Ishikawa (cell line): Measurements from ENCODE around the gene SLAMF1.

ENCODE experiments used
- CEBPB ChIP-seq: IDR thresholded peaks from 2 replicates; pipeline ENCODE4 v1.6.1; 2012
- CREB1 ChIP-seq: IDR thresholded peaks from 2 replicates; pipeline ENCODE4 v1.6.1; 2012; ENCODE audit warnings: low read depth
- EGR1 ChIP-seq: IDR thresholded peaks from 2 replicates; pipeline ENCODE4 v1.6.1; 2012
- EP300 ChIP-seq: IDR thresholded peaks from 2 replicates; pipeline ENCODE4 v1.6.1; 2012; ENCODE audit warnings: borderline replicate concordance
- FOXM1 ChIP-seq: IDR thresholded peaks from 2 replicates; pipeline ENCODE4 v1.6.1; 2012; ENCODE audit warnings: low read depth, borderline replicate concordance
- NFIC ChIP-seq: IDR thresholded peaks from 2 replicates; pipeline ENCODE4 v1.6.1; 2012
- RAD21 ChIP-seq: IDR thresholded peaks from 2 replicates; pipeline ENCODE4 v1.6.1; 2012; ENCODE audit warnings: low read depth
- TAF1 ChIP-seq: IDR thresholded peaks from 2 replicates; pipeline ENCODE4 v1.6.1; 2012; ENCODE audit warnings: low read depth, mild to moderate bottlenecking
- TCF12 ChIP-seq: IDR thresholded peaks from 2 replicates; pipeline ENCODE4 v1.6.1; 2012; ENCODE audit warnings: low read depth
- TEAD4 ChIP-seq: IDR thresholded peaks from 2 replicates; pipeline ENCODE4 v1.6.1; 2012
- USF1 ChIP-seq: IDR thresholded peaks from 2 replicates; pipeline ENCODE4 v1.6.1; 2012
- YY1 ChIP-seq: IDR thresholded peaks from 2 replicates; pipeline ENCODE4 v1.6.1; 2012; ENCODE audit warnings: low read depth
- ZBTB7A ChIP-seq: IDR thresholded peaks from 2 replicates; pipeline ENCODE4 v1.6.1; 2012; ENCODE audit warnings: low read depth
- TF ChIP-seq, protein P1 (sequence below): IDR thresholded peaks from 2 replicates; pipeline ENCODE4 v1.6.1; 2012
- TF ChIP-seq, protein P2 (sequence below): IDR thresholded peaks from 2 replicates; pipeline ENCODE4 v1.6.1; 2012; ENCODE audit warnings: low read depth, mild to moderate bottlenecking

Gene SLAMF1

DNA sequence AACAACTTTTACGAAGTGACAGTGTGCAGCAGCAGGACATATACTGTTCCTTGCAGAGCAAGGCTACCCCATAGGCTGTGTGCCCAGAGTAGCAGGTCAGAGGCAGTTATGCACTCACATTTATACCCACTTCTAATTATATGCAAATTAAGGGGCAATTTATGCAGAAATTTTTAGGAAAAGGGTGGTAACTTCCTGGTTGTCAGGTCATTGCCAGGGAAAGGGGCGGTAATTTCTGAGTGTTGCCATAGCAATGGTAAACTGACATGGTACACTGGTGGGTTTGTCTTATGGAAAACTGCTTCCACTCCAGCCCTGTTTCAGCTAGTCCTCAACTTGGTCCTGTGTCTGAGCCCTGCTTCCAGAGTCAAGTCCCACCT is 12.0 kb upstream of the SLAMF1 start:
- no peak for TF ChIP-seq TCF12
- TF ChIP-seq, protein P1, sequence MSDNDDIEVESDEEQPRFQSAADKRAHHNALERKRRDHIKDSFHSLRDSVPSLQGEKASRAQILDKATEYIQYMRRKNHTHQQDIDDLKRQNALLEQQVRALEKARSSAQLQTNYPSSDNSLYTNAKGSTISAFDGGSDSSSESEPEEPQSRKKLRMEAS: no peak
- no peak for TF ChIP-seq YY1
- TF ChIP-seq TAF1: no peak
- TF ChIP-seq TEAD4: no peak
- TF ChIP-seq NFIC: no peak
- no peak for TF ChIP-seq FOXM1
- TF ChIP-seq ZBTB7A: no peak
- TF ChIP-seq, protein P2, sequence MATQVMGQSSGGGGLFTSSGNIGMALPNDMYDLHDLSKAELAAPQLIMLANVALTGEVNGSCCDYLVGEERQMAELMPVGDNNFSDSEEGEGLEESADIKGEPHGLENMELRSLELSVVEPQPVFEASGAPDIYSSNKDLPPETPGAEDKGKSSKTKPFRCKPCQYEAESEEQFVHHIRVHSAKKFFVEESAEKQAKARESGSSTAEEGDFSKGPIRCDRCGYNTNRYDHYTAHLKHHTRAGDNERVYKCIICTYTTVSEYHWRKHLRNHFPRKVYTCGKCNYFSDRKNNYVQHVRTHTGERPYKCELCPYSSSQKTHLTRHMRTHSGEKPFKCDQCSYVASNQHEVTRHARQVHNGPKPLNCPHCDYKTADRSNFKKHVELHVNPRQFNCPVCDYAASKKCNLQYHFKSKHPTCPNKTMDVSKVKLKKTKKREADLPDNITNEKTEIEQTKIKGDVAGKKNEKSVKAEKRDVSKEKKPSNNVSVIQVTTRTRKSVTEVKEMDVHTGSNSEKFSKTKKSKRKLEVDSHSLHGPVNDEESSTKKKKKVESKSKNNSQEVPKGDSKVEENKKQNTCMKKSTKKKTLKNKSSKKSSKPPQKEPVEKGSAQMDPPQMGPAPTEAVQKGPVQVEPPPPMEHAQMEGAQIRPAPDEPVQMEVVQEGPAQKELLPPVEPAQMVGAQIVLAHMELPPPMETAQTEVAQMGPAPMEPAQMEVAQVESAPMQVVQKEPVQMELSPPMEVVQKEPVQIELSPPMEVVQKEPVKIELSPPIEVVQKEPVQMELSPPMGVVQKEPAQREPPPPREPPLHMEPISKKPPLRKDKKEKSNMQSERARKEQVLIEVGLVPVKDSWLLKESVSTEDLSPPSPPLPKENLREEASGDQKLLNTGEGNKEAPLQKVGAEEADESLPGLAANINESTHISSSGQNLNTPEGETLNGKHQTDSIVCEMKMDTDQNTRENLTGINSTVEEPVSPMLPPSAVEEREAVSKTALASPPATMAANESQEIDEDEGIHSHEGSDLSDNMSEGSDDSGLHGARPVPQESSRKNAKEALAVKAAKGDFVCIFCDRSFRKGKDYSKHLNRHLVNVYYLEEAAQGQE: no peak
- TF ChIP-seq USF1: no peak
- no peak for TF ChIP-seq EGR1
- TF ChIP-seq EP300: no peak
- TF ChIP-seq CREB1: no peak

- no peak for TF ChIP-seq FOXM1
- TF ChIP-seq, protein P1: no peak
- no peak for TF ChIP-seq EP300
- no peak for TF ChIP-seq YY1
Observed at GRCh38 chr1:160658162-160658813, 11.4 kb upstream of the SLAMF1 start.

- TF ChIP-seq TCF12 (no peak), FOXM1 (no peak), EGR1 (no peak), EP300 (no peak), RAD21 (no peak), TAF1 (no peak), NFIC (no peak), ZBTB7A (no peak), USF1 (no peak), YY1 (no peak), CREB1 (no peak), CEBPB (no peak)
- TF ChIP-seq, protein P2: no peak
- TF ChIP-seq, protein P1: no peak
Observed at GRCh38 chr1:160657250-160657781, 10.5 kb upstream of the SLAMF1 start.

- TF ChIP-seq, protein P1: no peak
- no peak for TF ChIP-seq RAD21
- no peak for TF ChIP-seq EGR1
- no peak for TF ChIP-seq FOXM1
- TF ChIP-seq CREB1: no peak
- no peak for TF ChIP-seq YY1
- TF ChIP-seq USF1: no peak
- TF ChIP-seq TAF1: no peak
- TF ChIP-seq ZBTB7A: no peak
- no peak for TF ChIP-seq TEAD4
- TF ChIP-seq EP300: no peak
- TF ChIP-seq TCF12: no peak
- TF ChIP-seq CEBPB: no peak
- TF ChIP-seq, protein P2: no peak
- no peak for TF ChIP-seq NFIC
Observed at GRCh38 chr1:160656737-160657136, 9.9 kb upstream of the SLAMF1 start.
